ENCODE measurements around the gene DMTF1. TPM values are rescaled to one million over a fixed set of nuclear protein-coding genes. Genes with fewer than 3 reads are reported as not detected.
"Not testable (repeated sequence)": the region's sequence is repeated elsewhere in the genome, so short reads cannot be mapped to it uniquely, and the experiment has no call there.

Gene DMTF1
- total RNA-seq, 1 donor from 2014 or later, result 200 TPM

DNA sequence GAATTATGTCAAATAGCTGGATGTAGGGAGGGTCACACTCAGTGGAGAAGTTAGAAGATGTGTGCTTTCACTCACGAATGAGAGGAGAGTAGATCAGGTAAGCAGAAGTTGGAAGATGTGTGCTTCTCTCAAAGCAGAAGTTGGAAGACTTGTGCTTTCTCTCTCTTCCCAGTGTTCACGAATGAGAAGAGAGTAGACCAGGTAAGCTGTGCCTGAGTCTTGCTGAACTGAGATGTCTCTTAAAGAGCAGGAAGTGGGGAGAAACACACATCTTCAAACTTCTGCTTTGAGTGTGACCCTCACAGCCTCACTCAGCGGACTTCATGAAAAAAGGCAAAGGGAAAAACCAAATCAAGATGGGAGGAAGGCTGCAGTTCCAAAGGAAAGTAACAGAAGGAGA lies 74.2 kb downstream of the DMTF1 start:
- DNase-seq, result no peak

DNA sequence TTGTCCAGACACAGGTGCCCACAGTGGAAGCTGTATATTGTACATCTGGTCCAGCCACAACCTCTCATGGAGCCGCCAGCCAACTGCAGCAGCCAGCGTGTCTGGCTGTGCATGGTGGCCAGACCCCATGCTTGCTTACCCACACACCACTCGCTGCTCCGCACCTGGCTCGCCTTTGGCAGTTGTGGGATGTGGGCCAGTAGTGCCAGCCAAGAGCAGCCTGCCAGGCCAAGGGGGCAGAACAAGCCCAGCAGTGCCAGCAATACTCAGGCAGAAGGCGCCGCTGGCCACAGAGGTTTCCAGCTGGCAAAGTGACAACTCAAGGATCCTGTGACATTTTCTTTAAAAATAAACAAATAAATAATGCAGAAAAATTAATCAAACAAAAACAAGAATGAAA lies 79.0 kb downstream of the DMTF1 start:
- DNase-seq, result no peak

DNA sequence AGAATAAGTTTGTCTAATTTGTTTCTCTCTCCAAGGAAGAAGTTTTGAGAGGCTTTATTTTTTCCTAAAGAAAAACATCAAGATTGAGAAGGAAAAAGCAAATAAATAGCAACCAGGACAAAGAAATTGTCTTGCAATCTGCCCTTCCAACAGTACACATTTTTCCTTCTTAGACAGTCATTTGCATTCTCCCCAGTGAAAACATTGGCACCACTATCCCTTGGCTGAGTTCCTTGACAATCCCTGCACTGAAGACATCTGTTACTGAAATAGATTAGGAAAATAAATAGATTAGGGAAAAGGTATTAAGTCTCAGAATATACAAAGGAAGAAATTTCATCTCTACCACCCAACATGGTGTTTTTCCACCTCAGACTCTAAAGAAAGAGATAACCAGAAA lies 79.5 kb downstream of the DMTF1 start:
- no peak for DNase-seq

DNA sequence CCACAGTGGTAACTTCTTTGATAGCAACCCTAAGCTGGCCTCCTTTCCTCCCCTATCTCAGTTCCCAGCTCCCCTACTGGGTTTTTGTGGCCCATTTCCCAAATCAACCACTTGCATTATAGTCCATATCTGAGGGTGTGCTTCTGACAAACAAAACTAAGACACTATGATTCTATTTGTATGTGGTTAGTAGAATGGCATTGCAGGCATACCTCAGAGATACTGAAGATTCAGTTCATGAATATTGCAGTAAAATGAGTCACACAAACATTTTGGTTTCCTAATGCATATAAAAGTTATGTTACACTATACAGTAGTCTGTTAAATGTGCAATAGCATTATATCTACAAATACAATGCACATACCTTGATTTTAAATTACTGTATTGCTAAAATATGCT lies 82.7 kb downstream of the DMTF1 start:
- no peak for DNase-seq

DNA sequence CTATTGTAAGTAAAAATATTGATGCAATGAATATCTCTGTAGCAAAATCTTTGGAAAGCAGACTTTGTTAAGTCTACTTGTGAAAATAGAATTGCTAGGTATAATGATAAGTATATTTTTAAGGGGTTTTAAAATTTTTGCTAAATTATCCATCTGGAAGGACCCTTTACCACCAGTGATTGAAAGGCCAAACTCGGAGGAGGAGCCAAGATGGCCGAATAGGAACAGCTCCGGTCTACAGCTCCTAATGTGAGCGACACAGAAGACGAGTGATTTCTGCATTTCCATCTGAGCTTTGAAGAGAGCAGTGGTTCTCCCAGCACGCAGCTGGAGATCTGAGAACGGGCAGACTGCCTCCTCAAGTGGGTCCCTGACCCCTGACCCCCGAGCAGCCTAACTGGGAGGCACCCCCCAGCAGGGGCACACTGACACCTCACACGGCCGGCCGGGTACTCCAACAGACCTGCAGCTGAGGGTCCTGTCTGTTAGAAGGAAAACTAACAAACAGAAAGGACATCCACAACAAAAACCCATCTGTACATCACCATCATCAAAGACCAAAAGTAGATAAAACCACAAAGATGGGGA lies 86.3 kb downstream of the DMTF1 start:
- not testable (repeated sequence) for DNase-seq

DNA sequence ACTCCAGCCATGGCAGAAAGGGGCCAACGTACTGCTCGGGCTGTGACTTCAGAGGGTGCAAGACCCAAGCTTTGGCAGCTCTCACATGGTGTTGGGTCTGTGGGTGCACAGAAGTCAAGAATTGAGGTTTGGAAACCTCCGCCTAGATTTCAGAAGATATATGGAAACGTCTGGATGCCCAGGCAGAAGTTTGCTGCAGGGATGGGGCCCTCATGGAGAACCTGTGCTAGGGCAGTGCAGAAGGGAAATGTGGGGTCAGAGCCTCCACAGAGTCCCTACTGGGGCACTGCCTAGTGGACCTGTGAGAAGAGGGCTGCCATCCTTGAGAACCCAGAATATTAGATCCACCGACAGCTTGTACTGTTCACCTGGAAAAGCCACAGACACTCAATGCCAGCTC lies 93.4 kb downstream of the DMTF1 start:
- DNase-seq, result not testable (repeated sequence)

Small RNA genes lying within 50 kb of the gene (small RNA-seq; reads per million reads assigned to genes)
- gene RF00019 (not detected), gene RF02271 (not detected)

Other genes starting within 250 kb of the DMTF1 start
- 41.8 TPM for gene ELAPOR2, start 92.8 kb upstream of the DMTF1 start, total RNA-seq
- gene TMEM243, start 67.3 kb downstream of the DMTF1 start, total RNA-seq, result 7.3 TPM
- gene CROT, start 193.2 kb downstream of the DMTF1 start, total RNA-seq, result 19.2 TPM

Data from occipital lobe (tissue), 3 donors.